ENCODE data around the gene UBAP1L.
A peak's percentile ranks its signal among the peaks of the same experiment; 100 is the strongest.

The UBAP1L gene

DNA sequence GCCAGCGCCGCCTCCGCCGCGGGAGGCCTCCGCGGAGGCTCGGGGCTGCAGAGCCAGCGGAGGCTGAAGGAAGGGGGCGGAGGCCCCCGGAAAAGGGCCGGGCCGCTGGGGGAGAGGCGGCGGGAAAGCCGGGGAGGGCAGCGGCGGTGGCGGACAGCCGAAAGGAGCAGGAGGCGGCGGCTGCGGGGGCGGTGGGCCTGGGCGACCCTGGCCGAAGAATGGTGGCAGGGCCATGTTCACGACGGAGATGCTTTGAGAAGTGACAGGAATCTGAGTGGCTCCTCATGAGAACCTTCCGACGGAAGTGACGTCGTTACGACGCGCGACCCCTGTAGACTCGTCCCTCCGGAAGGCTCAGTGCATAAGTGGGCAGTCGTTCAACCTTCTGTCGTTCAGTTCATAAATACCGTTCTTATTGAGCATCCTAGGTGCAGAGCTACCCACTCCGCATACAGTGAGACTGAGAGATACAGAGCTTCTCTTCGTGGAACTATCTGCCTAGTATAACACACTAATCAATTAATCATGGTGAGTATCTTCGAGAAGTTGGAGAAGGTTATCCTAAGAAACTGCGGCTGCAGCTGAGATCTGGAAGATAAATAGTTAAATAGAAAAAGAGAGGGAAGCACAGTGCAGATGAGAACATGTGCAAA lies 18.7 kb upstream of the UBAP1L start, which contains the start of gene PDCD7:
TSS of gene PDCD7 (minus strand) at position 261 of the 653 bp plus-strand sequence. CDS start at position 234, 27 bp downstream.
- Histone ChIP-seq H4K20me1 (ENCODE audit: insufficient read depth, low read length) (no peaks in the 10 kb centered on the region), H3K9me3 (replicated peaks; ENCODE audit: insufficient read depth, low read length) (no peaks in the 10 kb centered on the region), H3K4me3 (ENCODE audit: low read length) (peak within 1 kb of the TSS; percentile 95), H2AFZ (ENCODE audit: low read length) (peak within 1 kb of the TSS; percentile 89), H3F3A (ENCODE audit: insufficient read depth, low read length) (peaks cover 6% of the 10 kb centered on the region; the same call in 1 of the 2 replicates), H3K79me2 (ENCODE audit: low read length) (peaks cover 40% of the 10 kb centered on the region), H3K9me2 (replicated peaks; ENCODE audit: insufficient read depth, low read length) (no peaks in the 10 kb centered on the region), H3K27me3 (replicated peaks; ENCODE audit: insufficient read depth, low read length) (no peaks in the 10 kb centered on the region), H3K4me2 (ENCODE audit: low read depth, low read length) (peak within 1 kb of the TSS; percentile 84), H3K27ac (ENCODE audit: low read length) (peak within 1 kb of the TSS; percentile 85), H3K36me3 (replicated peaks; ENCODE audit: insufficient read depth, low read length) (no peaks in the 10 kb centered on the region), H3K9ac (ENCODE audit: low read length) (peak within 1 kb of the TSS; percentile 88), H3K4me1 (ENCODE audit: low read length) (no peaks in the 10 kb centered on the region)
- TF ChIP-seq, protein P1, sequence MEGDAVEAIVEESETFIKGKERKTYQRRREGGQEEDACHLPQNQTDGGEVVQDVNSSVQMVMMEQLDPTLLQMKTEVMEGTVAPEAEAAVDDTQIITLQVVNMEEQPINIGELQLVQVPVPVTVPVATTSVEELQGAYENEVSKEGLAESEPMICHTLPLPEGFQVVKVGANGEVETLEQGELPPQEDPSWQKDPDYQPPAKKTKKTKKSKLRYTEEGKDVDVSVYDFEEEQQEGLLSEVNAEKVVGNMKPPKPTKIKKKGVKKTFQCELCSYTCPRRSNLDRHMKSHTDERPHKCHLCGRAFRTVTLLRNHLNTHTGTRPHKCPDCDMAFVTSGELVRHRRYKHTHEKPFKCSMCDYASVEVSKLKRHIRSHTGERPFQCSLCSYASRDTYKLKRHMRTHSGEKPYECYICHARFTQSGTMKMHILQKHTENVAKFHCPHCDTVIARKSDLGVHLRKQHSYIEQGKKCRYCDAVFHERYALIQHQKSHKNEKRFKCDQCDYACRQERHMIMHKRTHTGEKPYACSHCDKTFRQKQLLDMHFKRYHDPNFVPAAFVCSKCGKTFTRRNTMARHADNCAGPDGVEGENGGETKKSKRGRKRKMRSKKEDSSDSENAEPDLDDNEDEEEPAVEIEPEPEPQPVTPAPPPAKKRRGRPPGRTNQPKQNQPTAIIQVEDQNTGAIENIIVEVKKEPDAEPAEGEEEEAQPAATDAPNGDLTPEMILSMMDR (IDR thresholded peaks at IDR 0.05; ENCODE audit: low read length) = no peak
- no peak for TF ChIP-seq EZH2 (optimal IDR thresholded peaks at IDR 0.05; ENCODE audit: low read depth, low read length)
- no peak for TF ChIP-seq EZH2phosphoT487 (IDR thresholded peaks at IDR 0.05; ENCODE audit: low read length)
- peak; percentile 95 for DNase-seq

DNA sequence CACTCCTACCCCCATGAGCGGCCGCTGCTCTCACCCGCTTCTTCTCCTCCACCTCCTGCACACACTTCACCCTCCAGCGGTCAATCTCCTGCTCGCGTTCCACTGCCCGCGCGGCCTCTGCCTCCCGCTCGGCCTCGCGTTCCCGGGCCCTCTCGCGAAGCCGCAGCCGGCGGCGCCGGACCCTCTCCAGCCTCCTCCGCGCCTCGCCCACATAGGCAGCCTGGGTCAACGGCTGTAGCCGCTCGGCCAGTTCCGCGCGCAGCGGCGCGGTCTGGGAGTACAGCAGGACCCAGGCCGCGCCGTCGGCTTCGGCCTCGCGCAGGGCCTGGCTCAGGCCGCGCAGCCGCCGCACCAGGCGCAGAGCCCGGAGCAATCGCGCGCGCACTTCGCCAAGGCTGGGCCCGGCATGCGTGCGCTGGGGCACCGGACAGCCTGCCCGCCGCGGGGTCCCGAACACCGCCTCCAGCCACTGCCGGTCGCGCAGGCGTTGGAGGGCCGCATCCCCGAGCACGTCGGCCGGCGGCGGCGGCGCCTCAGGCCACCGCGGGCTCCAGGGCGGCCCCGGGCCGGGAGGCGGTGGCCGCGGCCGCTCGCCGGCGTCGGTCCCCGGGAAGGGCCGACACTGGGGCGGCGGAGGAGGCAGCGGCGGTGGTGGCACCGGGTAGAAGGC lies 18.0 kb upstream of the UBAP1L start:
- Histone ChIP-seq H3F3A (ENCODE audit: insufficient read depth, low read length) (peaks cover 6% of the 10 kb centered on the region; the same call in 1 of the 2 replicates), H3K4me2 (ENCODE audit: low read depth, low read length) (peak overlapping the region; percentile 74), H3K27ac (ENCODE audit: low read length) (peak overlapping the region; percentile 85; the same call in 1 of the 2 replicates), H2AFZ (ENCODE audit: low read length) (peak overlapping the region; percentile 50; the same call in 1 of the 2 replicates), H3K36me3 (replicated peaks; ENCODE audit: insufficient read depth, low read length) (no peaks in the 10 kb centered on the region), H3K4me3 (ENCODE audit: low read length) (peak overlapping the region; percentile 95), H3K27me3 (replicated peaks; ENCODE audit: insufficient read depth, low read length) (no peaks in the 10 kb centered on the region), H3K4me1 (ENCODE audit: low read length) (no peaks in the 10 kb centered on the region), H3K9me3 (replicated peaks; ENCODE audit: insufficient read depth, low read length) (no peaks in the 10 kb centered on the region), H3K79me2 (ENCODE audit: low read length) (peaks cover 45% of the 10 kb centered on the region), H4K20me1 (ENCODE audit: insufficient read depth, low read length) (no peaks in the 10 kb centered on the region), H3K9ac (ENCODE audit: low read length) (peak overlapping the region; percentile 88), H3K9me2 (replicated peaks; ENCODE audit: insufficient read depth, low read length) (no peaks in the 10 kb centered on the region)
- peak; percentile 50 for DNase-seq
- TF ChIP-seq EZH2phosphoT487 (IDR thresholded peaks at IDR 0.05; ENCODE audit: low read length) = no peak
- no peak for TF ChIP-seq EZH2 (optimal IDR thresholded peaks at IDR 0.05; ENCODE audit: low read depth, low read length)
- TF ChIP-seq, protein P1 (IDR thresholded peaks at IDR 0.05; ENCODE audit: low read length) = no peak

DNA sequence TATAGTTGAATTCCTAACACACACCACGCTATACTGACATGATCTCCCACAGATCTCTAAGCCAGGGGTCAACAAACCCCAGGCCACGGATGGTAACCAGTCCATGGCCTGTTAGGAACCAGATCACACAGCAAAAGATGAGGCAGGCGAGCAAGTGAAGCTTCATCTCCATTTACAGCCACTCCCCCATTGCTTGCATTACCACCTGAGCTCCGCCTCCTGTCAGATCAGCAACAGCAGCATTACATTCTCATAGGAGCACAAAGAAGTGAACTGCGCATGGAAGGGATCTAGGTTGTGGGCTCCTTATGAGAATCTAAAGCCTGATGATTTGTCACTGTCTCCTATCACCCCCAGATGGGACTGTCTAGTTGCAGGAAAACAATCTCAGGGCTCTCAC lies 15.9 kb upstream of the UBAP1L start:
- H3K36me3 ChIP-seq (replicated peaks; ENCODE audit: insufficient read depth, low read length) = no peaks in the 10 kb centered on the region
- no peaks in the 10 kb centered on the region for H3K9me2 ChIP-seq (replicated peaks; ENCODE audit: insufficient read depth, low read length)
- no peak overlapping the region for H3K27ac ChIP-seq (ENCODE audit: low read length)
- H3K9me3 ChIP-seq (replicated peaks; ENCODE audit: insufficient read depth, low read length) = no peaks in the 10 kb centered on the region
- no peak overlapping the region for H2AFZ ChIP-seq (ENCODE audit: low read length)
- TF ChIP-seq EZH2 (optimal IDR thresholded peaks at IDR 0.05; ENCODE audit: low read depth, low read length) = no peak
- TF ChIP-seq EZH2phosphoT487 (IDR thresholded peaks at IDR 0.05; ENCODE audit: low read length) = no peak
- no peaks in the 10 kb centered on the region for H3K27me3 ChIP-seq (replicated peaks; ENCODE audit: insufficient read depth, low read length)
- no peaks in the 10 kb centered on the region for H4K20me1 ChIP-seq (ENCODE audit: insufficient read depth, low read length)
- H3K4me1 ChIP-seq (ENCODE audit: low read length) = no peaks in the 10 kb centered on the region
- H3F3A ChIP-seq (ENCODE audit: insufficient read depth, low read length) = peaks cover 6% of the 10 kb centered on the region; the same call in 1 of the 2 replicates
- H3K79me2 ChIP-seq (ENCODE audit: low read length) = peaks cover 64% of the 10 kb centered on the region
- DNase-seq = no peak
- no peak overlapping the region for H3K9ac ChIP-seq (ENCODE audit: low read length)
- no peak overlapping the region for H3K4me2 ChIP-seq (ENCODE audit: low read depth, low read length)
- H3K4me3 ChIP-seq (ENCODE audit: low read length) = no peak overlapping the region
